ENCODE data around the gene GUCA1C. TPM values are rescaled to one million over a fixed set of nuclear protein-coding genes. Genes with fewer than 3 reads are reported as not detected.

Gene GUCA1C
- total and polyA plus RNA-seq, 2 donors (not counting 3 experiments of a cell fraction or from before 2014, with no cell fraction given), result not detected

DNA sequence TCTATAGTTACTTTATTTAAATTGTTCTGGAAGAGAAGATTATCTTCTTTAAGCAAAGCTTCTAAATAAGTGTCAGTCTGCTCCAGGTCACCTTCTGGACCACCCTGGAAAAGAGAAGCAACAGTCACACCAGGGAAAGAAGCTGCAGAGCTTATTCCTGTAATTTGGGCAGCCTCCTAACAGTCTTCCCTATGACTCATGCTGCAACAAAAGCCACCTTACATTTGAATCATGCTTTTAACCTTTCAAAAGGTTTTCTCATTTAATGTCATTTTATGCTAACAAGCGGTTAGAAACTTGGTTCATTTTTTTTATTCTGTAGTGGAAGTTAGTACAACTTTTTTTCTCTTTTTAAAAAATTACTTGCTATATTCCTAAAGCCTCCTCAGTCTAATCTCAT is 5.3 kb upstream of the GUCA1C start:
- Histone ChIP-seq H3K27ac (ENCODE audit: insufficient read depth, low read depth, low read length) (no peak overlapping the region), H2AFZ (ENCODE audit: low read depth, low read length) (no peak overlapping the region), H3K4me2 (ENCODE audit: insufficient read depth, low read length) (no peak overlapping the region), H3K9me3 (replicated peaks; ENCODE audit: control insufficient read depth, insufficient read depth, low read length) (no peaks in the 10 kb centered on the region), H3K79me2 (ENCODE audit: control insufficient read depth, insufficient read depth, low read length) (no peaks in the 10 kb centered on the region), H3K4me1 (ENCODE audit: control insufficient read depth, extremely low read depth, insufficient read depth, low read length) (no peaks in the 10 kb centered on the region), H4K20me1 (replicated peaks; ENCODE audit: control insufficient read depth, extremely low read depth, insufficient read depth, low read length) (no peaks in the 10 kb centered on the region), H3K36me3 (ENCODE audit: control insufficient read depth in 2 of 2, extremely low read depth in 1 of 2, insufficient read depth in 2 of 2, low read length in 2 of 2) (no peaks in the 10 kb centered on the region), H3K9me1 (replicated peaks; ENCODE audit: control insufficient read depth, extremely low read depth, insufficient read depth, low read length) (no peaks in the 10 kb centered on the region), H3K4me3 (replicated peaks in 1 of 3; ENCODE audit: insufficient read depth in 1 of 3, low read depth in 1 of 3, low read length in 3 of 3) (no peak overlapping the region), H3K9ac (replicated peaks; ENCODE audit: extremely low read depth, insufficient read depth, low read length) (no peak overlapping the region), H3K27me3 (ENCODE audit: control insufficient read depth in 2 of 2, insufficient read depth in 2 of 2, low read length in 2 of 2) (no peaks in the 10 kb centered on the region)
- FAIRE-seq (no peak), DNase-seq (ENCODE audit: low read depth, low spot score) (no peak)
- CTCF ChIA-PET, result no interaction called here
- TF ChIP-seq POLR2AphosphoS5 (IDR thresholded peaks at IDR 0.05; ENCODE audit: insufficient read depth, low read depth, low read length) (no peak), MYC (IDR thresholded peaks at IDR 0.05; ENCODE audit: low read depth, low read length) (no peak)
- POLR2A ChIA-PET, result no interaction called here
- no TSS peak for BruUV-seq (replicated peaks)
- dilution Hi-C loops (cut with MboI; ENCODE audit: extremely low pct_ligation_motif_present, low sequenced_read_pairs) (no loop called here), intact Hi-C loops (cut with micrococcal nuclease) (no loop called here)

DNA sequence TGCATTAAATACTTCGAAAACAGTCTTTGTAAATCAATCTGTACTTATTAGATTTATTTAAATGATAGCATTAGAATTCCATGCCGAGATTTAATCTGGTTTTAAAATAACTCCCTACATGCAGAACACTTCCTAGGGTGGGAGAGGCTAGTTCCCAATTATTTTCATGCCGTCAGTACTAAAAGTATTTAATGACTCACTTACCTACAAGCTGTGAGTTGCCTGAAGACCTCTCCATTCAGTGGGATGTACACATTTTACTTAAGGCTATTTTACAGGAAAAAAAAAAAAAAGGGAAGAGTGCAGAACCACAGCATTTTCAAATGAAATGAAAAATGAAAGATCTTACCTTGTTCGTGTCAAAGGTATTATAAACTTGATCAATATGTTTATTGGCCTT is 469 bp downstream of the GUCA1C start:
- Histone ChIP-seq H3K4me1 (ENCODE audit: control insufficient read depth, extremely low read depth, insufficient read depth, low read length) (no peaks in the 10 kb centered on the region), H3K27ac (ENCODE audit: insufficient read depth, low read depth, low read length) (no peak overlapping the region), H3K4me3 (replicated peaks in 1 of 3; ENCODE audit: insufficient read depth in 1 of 3, low read depth in 1 of 3, low read length in 3 of 3) (no peak overlapping the region), H3K9me1 (replicated peaks; ENCODE audit: control insufficient read depth, extremely low read depth, insufficient read depth, low read length) (no peaks in the 10 kb centered on the region), H2AFZ (ENCODE audit: low read depth, low read length) (no peak overlapping the region), H4K20me1 (replicated peaks; ENCODE audit: control insufficient read depth, extremely low read depth, insufficient read depth, low read length) (no peaks in the 10 kb centered on the region), H3K79me2 (ENCODE audit: control insufficient read depth, insufficient read depth, low read length) (no peaks in the 10 kb centered on the region), H3K9me3 (replicated peaks; ENCODE audit: control insufficient read depth, insufficient read depth, low read length) (no peaks in the 10 kb centered on the region), H3K36me3 (ENCODE audit: control insufficient read depth in 2 of 2, extremely low read depth in 1 of 2, insufficient read depth in 2 of 2, low read length in 2 of 2) (no peaks in the 10 kb centered on the region), H3K27me3 (ENCODE audit: control insufficient read depth in 2 of 2, insufficient read depth in 2 of 2, low read length in 2 of 2) (no peaks in the 10 kb centered on the region), H3K9ac (replicated peaks; ENCODE audit: extremely low read depth, insufficient read depth, low read length) (no peak overlapping the region), H3K4me2 (ENCODE audit: insufficient read depth, low read length) (no peak overlapping the region)
- ChIA-PET POLR2A (no interaction called here), CTCF (no interaction called here)
- DNase-seq (ENCODE audit: low read depth, low spot score), result no peak
- no peak for TF ChIP-seq JUN (IDR thresholded peaks at IDR 0.05; ENCODE audit: borderline replicate concordance, insufficient read depth, insufficient read length, low read depth)
- no peak for TF ChIP-seq EZH2 (IDR thresholded peaks at IDR 0.05; ENCODE audit: borderline replicate concordance, low read depth, low read length, severe bottlenecking)
- TF ChIP-seq, protein P1, sequence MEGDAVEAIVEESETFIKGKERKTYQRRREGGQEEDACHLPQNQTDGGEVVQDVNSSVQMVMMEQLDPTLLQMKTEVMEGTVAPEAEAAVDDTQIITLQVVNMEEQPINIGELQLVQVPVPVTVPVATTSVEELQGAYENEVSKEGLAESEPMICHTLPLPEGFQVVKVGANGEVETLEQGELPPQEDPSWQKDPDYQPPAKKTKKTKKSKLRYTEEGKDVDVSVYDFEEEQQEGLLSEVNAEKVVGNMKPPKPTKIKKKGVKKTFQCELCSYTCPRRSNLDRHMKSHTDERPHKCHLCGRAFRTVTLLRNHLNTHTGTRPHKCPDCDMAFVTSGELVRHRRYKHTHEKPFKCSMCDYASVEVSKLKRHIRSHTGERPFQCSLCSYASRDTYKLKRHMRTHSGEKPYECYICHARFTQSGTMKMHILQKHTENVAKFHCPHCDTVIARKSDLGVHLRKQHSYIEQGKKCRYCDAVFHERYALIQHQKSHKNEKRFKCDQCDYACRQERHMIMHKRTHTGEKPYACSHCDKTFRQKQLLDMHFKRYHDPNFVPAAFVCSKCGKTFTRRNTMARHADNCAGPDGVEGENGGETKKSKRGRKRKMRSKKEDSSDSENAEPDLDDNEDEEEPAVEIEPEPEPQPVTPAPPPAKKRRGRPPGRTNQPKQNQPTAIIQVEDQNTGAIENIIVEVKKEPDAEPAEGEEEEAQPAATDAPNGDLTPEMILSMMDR (IDR thresholded peaks at IDR 0.05; ENCODE audit: extremely low read depth in 1 of 2, insufficient read depth in 1 of 2, low read depth in 1 of 2, low read length in 2 of 2), result no peak
- no peak for TF ChIP-seq GATA2 (IDR thresholded peaks at IDR 0.05; ENCODE audit: insufficient read depth, insufficient read length, low read depth, low read length)
- TF ChIP-seq MYC (IDR thresholded peaks at IDR 0.05; ENCODE audit: low read depth, low read length), result no peak
- TF ChIP-seq, protein P2, sequence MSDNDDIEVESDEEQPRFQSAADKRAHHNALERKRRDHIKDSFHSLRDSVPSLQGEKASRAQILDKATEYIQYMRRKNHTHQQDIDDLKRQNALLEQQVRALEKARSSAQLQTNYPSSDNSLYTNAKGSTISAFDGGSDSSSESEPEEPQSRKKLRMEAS (IDR thresholded peaks at IDR 0.05; ENCODE audit: insufficient read depth, insufficient read length), result no peak
- TF ChIP-seq POLR2AphosphoS5 (IDR thresholded peaks at IDR 0.05; ENCODE audit: insufficient read depth, low read depth, low read length), result no peak
- TF ChIP-seq POLR2A (IDR thresholded peaks at IDR 0.05; ENCODE audit: low read depth, low read length), result no peak
- TF ChIP-seq FOS (IDR thresholded peaks at IDR 0.05; ENCODE audit: borderline replicate concordance, insufficient read depth, low read length), result no peak
- intact Hi-C loops (cut with micrococcal nuclease) (no loop called here), dilution Hi-C loops (cut with MboI; ENCODE audit: extremely low pct_ligation_motif_present, low sequenced_read_pairs) (no loop called here)
- no TSS peak for BruUV-seq (replicated peaks)
- FAIRE-seq, result no peak
